H1 (cell line): ENCODE results near the gene EMX1. TPM values are rescaled to one million over a fixed set of nuclear protein-coding genes. Genes with fewer than 3 reads are reported as not detected.

Experiments
- BACH1 ChIP-seq: IDR thresholded peaks from 2 replicates; pipeline ENCODE4 v1.6.1; 2012; ENCODE audit warnings: low read length, improper control_type of control experiment
- BCL11A ChIP-seq, 2 experiments: IDR thresholded peaks; one replicate each; pipeline ENCODE4 v1.6.1; 2011; ENCODE audit warnings: low read depth in 2 of 2, low read length in 2 of 2, mild to moderate bottlenecking in 2 of 2
- CBX8 ChIP-seq: fragments of 300-800, 300-1000 bp; sonication (generic); IDR thresholded peaks from 2 replicates; pipeline ENCODE4 v1.7.1; 2016; ENCODE audit warnings: low read depth, low read length, borderline replicate concordance
- CHD2 ChIP-seq: IDR thresholded peaks from 2 replicates; pipeline ENCODE4 v1.6.1; 2012; ENCODE audit warnings: low read length, improper control_type of control experiment
- CREB1 ChIP-seq: IDR thresholded peaks from 2 replicates; pipeline ENCODE4 v1.6.1; 2012; ENCODE audit warnings: inconsistent platforms
- CTBP2 ChIP-seq: IDR thresholded peaks from 2 replicates; pipeline ENCODE4 v1.7.0; 2011; ENCODE audit warnings: borderline replicate concordance, mild to moderate bottlenecking, moderate library complexity, mixed read lengths, low read length; ENCODE audit not compliant: insufficient read depth, insufficient read length
- E2F6 ChIP-seq: IDR thresholded peaks from 2 replicates; pipeline ENCODE4 v1.6.1; 2012; ENCODE audit warnings: inconsistent platforms
- GTF2F1 ChIP-seq: IDR thresholded peaks from 2 replicates; pipeline ENCODE4 v1.6.1; 2012; ENCODE audit warnings: low read depth, low read length, improper control_type of control experiment, borderline replicate concordance
- MAFK ChIP-seq: IDR thresholded peaks from 2 replicates; pipeline ENCODE4 v1.6.1; 2012; ENCODE audit warnings: low read depth, mild to moderate bottlenecking, improper control_type of control experiment, low read length
- NANOG ChIP-seq: IDR thresholded peaks from 2 replicates; pipeline ENCODE4 v1.6.1; 2011; ENCODE audit warnings: low read length, low read depth, mild to moderate bottlenecking, inconsistent platforms; ENCODE audit not compliant: insufficient read depth, poor library complexity, severe bottlenecking
- NRF1 ChIP-seq: IDR thresholded peaks from 2 replicates; pipeline ENCODE4 v1.6.1; 2011; ENCODE audit warnings: mild to moderate bottlenecking, low read depth, low read length, improper control_type of control experiment
- POLR2AphosphoS5 ChIP-seq: IDR thresholded peaks from 2 replicates; pipeline ENCODE4 v1.6.1; 2011; ENCODE audit warnings: low read depth, low read length
- RFX5 ChIP-seq: IDR thresholded peaks from 2 replicates; pipeline ENCODE4 v1.6.1; 2011; ENCODE audit warnings: low read depth, low read length, improper control_type of control experiment, borderline replicate concordance
- RXRA ChIP-seq: IDR thresholded peaks from 2 replicates; pipeline ENCODE4 v1.6.1; 2011; ENCODE audit warnings: low read depth, mild to moderate bottlenecking, low read length, moderate library complexity; ENCODE audit not compliant: insufficient read depth
- SIN3A ChIP-seq, 2 experiments: IDR thresholded peaks in 1 of 2; conservative IDR thresholded peaks in 1 of 2; 2 replicates each; pipeline ENCODE4 v1.6.1; 2011 to 2012; ENCODE audit warnings: low read length in 2 of 2, improper control_type of control experiment in 1 of 2, low read depth in 1 of 2, mild to moderate bottlenecking in 1 of 2
- SIX5 ChIP-seq: IDR thresholded peaks from 2 replicates; pipeline ENCODE4 v1.6.1; 2011; ENCODE audit warnings: mild to moderate bottlenecking, low read depth, low read length
- SP1 ChIP-seq: IDR thresholded peaks from 2 replicates; pipeline ENCODE4 v1.6.1; 2011; ENCODE audit warnings: low read depth, low read length
- SP2 ChIP-seq: IDR thresholded peaks from 2 replicates; pipeline ENCODE4 v1.6.1; 2012; ENCODE audit warnings: mild to moderate bottlenecking, low read length, inconsistent platforms
- SP4 ChIP-seq: IDR thresholded peaks from 2 replicates; pipeline ENCODE4 v1.6.1; 2012; ENCODE audit warnings: low read length, inconsistent platforms
- TBP ChIP-seq: IDR thresholded peaks from 2 replicates; pipeline ENCODE4 v1.6.1; 2011; ENCODE audit warnings: low read depth, low read length, improper control_type of control experiment
- TCF12 ChIP-seq: IDR thresholded peaks from 2 replicates; pipeline ENCODE4 v1.6.1; 2011; ENCODE audit warnings: low read depth, mild to moderate bottlenecking, low read length
- TEAD4 ChIP-seq: IDR thresholded peaks from 2 replicates; pipeline ENCODE4 v1.6.1; 2012; ENCODE audit warnings: low read depth, low read length, inconsistent platforms, mixed read lengths
- ZNF274 ChIP-seq: IDR thresholded peaks from 2 replicates; pipeline ENCODE4 v1.7.0; 2012; ENCODE audit warnings: low read length, borderline replicate concordance; ENCODE audit errors: extremely low read depth
- polyA plus RNA-seq, 7 experiments: library from polyadenylated mRNA; depleted of rRNA in 3 of 7; stranded (reverse) in 5 of 7; unstranded in 2 of 7; fragments of >200 nt in 5 of 7; fragments of 200-250 nt in 2 of 7; gene quantifications; 1 replicate in 5 of 7; 2 replicates in 1 of 7; 4 replicates in 1 of 7; pipeline versions ENCODE4 v1.2.1 to v1.2.3, GENCODE V29; 2011 to 2013; ENCODE audit warnings: missing spikeins in 2 of 7, mixed read lengths in 2 of 7
- total RNA-seq: library from RNA; stranded (reverse); fragmentation: NEBNext Ultra II Directional; extraction: Animal tissue kit (Norgen Biotek cat#: 25700); gene quantifications from 2 replicates; pipeline ENCODE4 v1.2.1, GENCODE V29; 2021

The EMX1 gene
- total and polyA plus RNA-seq, 2 of the 8 experiments (the other 6 are each of a cell fraction or from before 2014, with no cell fraction given): 2.4 to 4.9 TPM

GRCh38 chr2:72951303-72952095 lies 34.2 kb downstream of the EMX1 start (continued):
- TF ChIP-seq SIN3A (conservative IDR thresholded peaks at IDR 0.05 in 1 of 2, IDR thresholded peaks at IDR 0.05 in 1 of 2; ENCODE audit: low read depth in 1 of 2, low read length in 2 of 2) (no peak), BCL11A (IDR thresholded peaks at IDR 0.05; ENCODE audit: low read depth in 2 of 2, low read length in 2 of 2) (no peak), CREB1 (no peak), GTF2F1 (no peak), RXRA (no peak), SIX5 (no peak), CHD2 (no peak), SP4 (no peak), CBX8 (no peak), RFX5 (no peak), BACH1 (no peak), TEAD4 (peak; percentile 94), SP2 (no peak), MAFK (no peak), E2F6 (no peak), POLR2AphosphoS5 (peak; percentile 54; the same call in 1 of the 2 replicates), TBP (no peak), NRF1 (no peak), SP1 (peak; percentile 88), NANOG (peak; percentile 44), CTBP2 (peak; percentile 90), ZNF274 (no peak), TCF12 (peak; percentile 96)
